T-helper 22 cell (primary cell): ENCODE measurements around the gene SPATA21.
"Not testable (repeated sequence)": the region's sequence is repeated elsewhere in the genome, so short reads cannot be mapped to it uniquely, and the experiment has no call there.

Source experiments
- DNase-seq: peaks from one replicate; pipeline ENCODE4 v3.0.0-alpha.2; 2020; ENCODE audit warnings: low read depth

SPATA21 gene

DNA sequence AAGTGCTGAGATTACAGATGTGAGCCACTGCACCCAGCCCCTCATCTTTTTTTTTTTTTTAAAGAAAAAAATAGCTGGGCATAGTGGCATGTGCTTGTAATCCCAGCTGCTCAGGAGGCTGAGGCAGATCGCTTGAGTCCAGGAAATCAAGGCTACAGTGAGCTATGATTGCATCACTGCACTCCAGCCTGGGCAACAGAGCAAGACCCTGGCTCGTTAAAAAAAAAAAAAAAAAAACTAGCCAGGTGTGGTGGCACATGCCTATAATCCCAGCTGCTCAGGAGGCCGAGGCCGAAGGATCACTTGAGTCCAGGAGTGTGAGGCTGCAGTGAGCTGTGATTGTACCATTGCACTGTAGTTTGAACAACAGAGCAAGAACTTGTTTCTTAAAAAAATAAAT is 56.4 kb downstream of the SPATA21 start:
- no peak for DNase-seq

GRCh38 chr1:16378443-16378842 is 58.8 kb downstream of the SPATA21 start:
- no peak for DNase-seq

DNA sequence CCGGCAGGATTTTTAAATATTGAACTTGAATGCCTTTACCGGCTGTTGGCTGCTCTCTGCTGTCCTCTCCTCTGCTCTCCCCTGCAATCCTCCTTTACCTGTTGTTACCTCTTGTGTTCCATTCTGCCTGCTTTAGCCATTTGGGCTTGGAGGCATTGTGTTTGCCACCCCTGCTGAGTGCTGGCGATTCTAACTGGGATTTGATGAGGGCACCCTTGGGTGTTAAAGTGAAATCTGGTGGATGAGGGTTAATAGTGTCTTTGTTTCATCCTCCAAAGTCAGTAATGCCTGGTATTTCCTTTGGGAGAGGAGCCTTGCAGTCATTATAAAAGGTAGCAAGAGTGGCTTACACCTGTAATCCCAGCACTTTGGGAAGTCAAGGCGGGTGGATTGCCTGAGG is 60.3 kb downstream of the SPATA21 start:
- no peak for DNase-seq

DNA sequence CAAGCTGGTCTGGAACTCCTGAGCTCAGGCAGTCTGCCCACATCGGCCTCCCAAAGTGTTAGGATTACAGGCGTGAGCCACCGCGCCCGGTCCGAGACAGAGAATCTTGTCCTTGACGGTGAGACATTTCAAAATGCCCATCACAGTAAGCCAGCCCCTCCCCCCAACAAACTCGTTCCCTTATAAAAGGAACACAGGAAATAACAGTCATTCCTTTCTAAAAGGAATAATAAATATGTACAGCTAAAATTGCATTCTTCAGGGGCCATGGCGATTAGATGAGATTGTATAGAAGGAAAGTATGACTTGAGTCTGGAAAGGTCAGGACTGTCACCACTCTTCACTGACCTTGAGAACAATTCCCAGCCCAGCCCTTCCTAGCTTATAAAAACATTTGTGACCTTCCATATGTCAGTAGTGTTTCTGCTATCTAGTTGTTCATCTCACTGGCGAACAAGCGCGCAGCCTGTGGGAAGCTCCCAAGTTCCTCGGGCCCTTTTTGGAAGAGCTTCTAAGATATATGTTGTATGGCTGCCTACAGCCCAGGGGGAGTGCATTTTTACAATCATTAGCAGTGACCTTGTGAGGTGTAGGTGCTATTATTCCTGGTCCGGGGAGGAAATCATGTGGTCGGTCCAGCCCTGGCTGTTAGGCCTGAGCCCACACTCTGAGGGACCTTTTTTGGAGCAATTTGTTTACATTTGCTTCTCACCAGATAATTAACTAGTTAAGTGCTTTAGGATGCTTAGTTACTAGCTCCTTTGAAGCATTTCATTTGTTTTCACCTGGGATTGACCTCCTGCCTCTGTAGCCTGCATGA is 61.5 kb downstream of the SPATA21 start:
- no peak for DNase-seq

DNA sequence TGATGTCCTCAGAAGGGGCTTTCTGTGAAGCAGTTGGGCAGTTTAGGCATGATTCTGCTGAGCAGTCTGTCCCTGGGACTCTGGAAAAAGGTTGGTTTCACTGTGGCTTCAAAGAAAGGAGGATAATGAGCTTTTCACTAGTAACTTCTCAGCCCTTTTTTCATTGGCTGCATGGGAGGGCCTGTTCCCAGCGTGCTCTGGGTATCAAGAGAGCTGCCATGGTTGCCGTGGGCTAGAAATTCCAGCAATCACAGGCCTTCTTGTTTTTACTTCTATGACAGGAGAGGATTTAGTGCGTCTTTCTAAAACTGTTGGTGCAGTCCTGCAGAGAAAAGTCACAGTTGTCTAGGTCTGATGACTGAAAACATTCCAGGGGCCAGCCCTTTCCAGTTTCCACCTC is 63.0 kb downstream of the SPATA21 start:
- no peak for DNase-seq

GRCh38 chr1:16372535-16373285 is 64.5 kb downstream of the SPATA21 start:
- no peak for DNase-seq

- no peak for DNase-seq
Observed at GRCh38 chr1:16371725-16372124, 65.5 kb downstream of the SPATA21 start.

DNA sequence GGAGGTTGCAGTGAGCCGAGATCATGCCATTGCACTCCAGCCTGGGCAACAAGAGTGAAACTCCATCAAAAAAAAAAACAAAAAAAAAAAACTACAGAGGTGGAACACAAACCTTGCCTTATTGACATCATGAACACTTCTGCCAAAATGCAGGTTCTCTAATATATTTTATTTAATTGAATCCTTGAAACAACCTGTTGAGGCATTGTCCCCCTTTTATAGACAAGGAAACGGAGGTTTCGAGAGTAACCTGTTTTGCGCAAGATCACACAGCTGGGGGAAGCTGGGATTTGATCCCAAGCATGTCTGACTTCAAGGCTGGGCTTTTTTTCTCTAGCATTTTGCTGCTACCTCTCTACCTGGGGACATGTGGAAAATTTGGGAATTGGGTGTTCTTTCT is 67.4 kb downstream of the SPATA21 start:
- no peak for DNase-seq

GRCh38 chr1:16367968-16368890 is 69.0 kb downstream of the SPATA21 start:
- no peak for DNase-seq

DNA sequence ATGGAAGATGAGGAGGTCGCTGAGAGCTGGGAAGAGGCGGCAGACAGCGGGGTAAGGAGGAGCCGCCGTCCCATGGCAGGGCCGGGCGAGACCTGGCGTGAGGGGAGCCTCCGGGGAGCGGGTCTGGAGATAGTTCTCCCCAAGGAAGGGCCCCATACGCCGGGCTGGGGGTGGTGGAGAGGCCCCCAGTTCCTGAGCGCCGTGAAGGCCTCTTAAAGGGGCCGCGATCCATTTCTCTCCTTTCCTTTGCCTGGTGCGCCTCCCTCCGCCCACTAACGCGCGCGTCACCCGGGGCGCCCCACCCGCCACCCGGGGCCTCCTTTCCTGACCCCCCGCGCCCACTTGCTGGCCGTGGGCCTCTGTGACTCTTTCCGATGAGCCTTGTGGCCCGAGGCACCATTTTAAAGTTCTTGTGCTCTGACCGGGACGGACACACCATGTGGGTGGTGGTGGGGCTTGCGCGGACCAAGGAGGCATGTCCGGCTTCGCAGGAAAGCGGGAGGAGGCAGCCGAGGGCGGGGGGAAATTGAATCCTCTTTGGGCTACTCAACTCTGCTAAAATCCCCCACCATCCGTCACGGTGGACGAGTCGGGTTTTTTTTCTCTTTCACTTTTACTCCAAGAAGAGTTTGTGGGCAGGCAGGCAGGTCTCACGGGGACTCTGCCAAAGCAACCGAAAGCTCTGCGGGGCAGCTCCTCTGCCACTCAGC is 69.8 kb downstream of the SPATA21 start:
- peak; percentile 76 for DNase-seq

DNA sequence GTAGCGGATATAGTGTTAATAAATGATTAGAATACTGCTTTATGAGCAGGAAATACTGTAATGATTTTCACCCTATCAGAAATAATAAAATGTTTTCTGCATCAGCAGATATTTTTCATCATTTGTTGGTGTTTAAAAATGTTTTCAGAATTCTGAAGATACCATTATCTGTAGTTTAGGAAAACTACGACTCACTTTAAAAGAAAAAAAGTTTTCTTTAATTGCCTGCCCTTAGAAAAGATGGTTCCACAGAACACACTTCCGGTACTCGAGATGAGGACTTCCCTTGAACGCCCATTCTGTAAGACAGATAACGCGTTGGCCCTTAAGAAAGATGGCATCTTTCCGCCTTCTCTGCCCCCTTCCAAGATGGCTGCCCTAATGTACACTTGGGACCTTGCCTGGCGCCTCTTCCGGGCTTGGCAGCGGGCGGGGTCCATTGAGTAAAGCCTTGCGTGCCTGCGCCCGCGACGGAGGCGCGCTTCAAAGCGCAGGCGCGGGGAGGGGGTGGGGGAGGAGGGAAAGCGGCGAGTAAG is 70.4 kb downstream of the SPATA21 start, which contains the start of gene SZRD1:
SZRD1 (plus strand) TSS at position 521 of the 536 bp plus-strand sequence. CDS start 16 bp downstream, outside the sequence.
- DNase-seq, result peak; percentile 95

- DNase-seq, result not testable (repeated sequence)
Observed at GRCh38 chr1:16365146-16365498, 72.1 kb downstream of the SPATA21 start.

- DNase-seq, result no peak
Observed at GRCh38 chr1:16356867-16357266, 80.4 kb downstream of the SPATA21 start.

- DNase-seq, result no peak
Observed at GRCh38 chr1:16354619-16355018, 82.6 kb downstream of the SPATA21 start.

DNA sequence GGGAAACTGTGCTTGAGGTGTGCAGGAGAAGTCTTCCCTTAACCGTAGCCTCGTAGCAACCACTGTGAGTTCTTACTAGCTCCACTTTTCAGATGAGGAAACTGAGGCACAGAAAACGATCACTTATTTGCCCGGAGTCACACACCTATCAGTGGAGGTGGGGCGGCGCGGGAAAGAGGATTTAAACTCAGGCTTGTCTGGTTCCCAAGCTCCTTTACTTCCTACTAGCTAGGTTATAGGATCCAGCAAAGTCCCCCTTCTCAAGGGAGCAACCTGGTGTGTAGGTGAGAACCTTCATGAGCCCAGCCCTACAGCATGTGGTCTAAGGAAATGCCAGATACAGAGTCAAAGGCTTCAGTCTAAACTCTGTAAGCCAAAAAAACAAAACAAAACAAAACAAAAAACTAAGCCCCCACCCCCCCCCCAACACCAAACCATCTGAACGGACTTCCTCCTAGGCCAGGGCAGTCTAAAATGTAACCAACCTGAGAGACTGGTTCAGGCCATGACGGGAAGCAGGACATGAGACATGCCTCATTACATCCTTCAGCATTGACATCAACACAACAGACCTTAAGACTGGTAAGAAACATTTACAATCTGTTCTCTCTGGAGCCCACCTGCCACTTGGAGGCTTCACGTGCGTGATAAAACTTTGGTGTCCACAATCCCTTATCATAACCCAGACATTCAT is 84.2 kb downstream of the SPATA21 start:
- DNase-seq, result no peak

DNA sequence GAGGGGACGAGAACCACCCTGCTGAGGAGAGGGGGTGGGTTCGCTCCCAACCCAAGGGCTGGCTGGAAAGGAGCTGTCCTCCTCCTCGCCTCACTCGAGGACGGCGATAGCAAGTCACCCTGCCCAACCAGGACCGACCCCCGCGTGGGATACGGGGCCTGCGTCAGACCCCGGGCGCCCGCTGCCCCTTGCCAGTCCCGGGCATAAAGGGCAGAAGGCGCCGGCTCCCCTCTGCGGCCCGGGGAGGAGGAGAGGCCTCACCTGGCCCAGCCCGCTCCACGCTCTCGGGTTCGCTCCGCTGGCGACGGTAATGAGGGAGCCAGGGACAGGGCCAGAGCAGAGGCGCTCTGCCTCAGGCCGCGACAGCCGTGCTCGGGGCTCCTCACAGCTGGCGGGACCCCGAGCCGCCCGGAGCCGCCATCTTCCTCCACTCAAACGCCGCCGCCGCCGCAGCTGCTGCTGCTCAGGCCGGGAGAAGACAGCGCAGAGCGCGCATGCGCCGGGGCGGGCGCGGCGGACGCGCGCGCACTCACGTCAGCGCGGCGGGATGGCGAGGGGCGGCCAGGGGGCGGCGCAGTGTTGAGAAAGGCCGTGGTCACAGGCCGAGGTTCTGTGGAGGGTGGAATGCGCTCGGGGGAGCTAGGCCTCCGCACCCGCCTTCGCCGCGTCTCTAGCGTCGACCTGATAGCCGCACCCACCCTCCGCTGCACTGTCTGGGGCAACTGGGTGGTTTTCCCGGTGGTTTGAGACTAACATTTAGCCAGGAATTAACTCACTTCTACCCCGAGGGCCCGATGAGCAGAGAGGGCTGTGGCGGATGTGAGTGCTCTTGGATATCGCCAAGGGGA is 85.0 kb downstream of the SPATA21 start, which contains the start of gene FBXO42:
FBXO42 (minus strand) TSS at position 487 of the 848 bp plus-strand sequence. CDS start 37,062 bp downstream, outside the sequence.
- peak; percentile 85 for DNase-seq

DNA sequence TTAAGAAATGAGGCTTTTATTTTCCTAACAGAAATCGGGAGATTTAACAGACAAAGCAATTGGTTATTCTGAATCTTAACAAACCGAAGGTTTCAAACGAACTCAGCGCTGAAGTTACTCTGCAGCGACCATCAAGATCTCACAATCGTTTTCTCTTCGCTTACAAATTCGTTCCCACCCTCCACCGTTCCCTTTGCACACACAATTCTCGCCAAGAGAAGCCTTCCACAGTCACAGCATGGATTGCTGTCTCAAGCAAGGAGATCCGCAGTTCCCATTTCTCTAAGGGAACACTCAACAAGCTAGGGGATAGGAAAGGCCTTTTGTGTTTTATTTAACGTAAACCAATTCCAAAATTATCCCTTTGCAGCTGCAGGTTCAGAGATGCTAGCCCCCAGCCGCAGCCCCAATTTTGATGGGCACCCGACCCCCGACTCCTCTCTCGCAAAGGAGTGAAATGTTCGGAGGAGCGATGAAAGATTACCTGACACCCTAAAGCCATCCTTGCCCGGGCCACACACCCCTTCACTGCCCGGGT is 85.7 kb downstream of the SPATA21 start:
- no peak for DNase-seq

DNA sequence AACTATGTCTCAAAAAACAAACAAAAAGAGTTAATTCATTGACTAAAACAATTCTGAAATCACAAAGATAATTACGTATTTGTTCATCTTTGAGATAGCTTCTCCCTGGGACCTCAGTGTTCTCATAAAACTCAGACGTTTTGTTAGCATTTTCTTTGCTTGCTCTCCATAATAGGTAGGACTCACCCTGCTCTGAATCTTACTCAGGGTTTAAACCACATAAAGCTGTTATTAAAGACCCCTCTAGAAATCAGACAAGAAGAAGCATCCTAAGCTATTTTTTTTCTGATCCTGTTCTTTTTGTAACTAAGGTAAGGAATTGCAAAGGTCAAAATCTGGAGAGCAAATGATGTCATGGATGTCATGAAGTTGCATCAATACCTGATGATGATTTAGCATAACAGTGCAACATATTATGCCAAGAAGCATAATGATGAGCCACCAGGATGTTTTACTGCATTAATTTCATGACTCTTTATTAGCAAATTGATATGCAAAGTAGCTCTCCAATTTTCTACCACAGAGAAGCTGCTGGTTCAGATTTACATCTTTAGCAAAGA is 87.3 kb downstream of the SPATA21 start:
- no peak for DNase-seq
